Inflammatory macrophage (primary cell): ENCODE measurements around the gene KRTAP2-2.
"Not testable (repeated sequence)": the region's sequence is repeated elsewhere in the genome, so short reads cannot be mapped to it uniquely, and the experiment has no call there.

ENCODE experiments used
- DNase-seq, 2 donors: peaks; one replicate each; pipeline ENCODE4 v3.0.0-alpha.2; 2020 to 2022

The KRTAP2-2 gene

DNA sequence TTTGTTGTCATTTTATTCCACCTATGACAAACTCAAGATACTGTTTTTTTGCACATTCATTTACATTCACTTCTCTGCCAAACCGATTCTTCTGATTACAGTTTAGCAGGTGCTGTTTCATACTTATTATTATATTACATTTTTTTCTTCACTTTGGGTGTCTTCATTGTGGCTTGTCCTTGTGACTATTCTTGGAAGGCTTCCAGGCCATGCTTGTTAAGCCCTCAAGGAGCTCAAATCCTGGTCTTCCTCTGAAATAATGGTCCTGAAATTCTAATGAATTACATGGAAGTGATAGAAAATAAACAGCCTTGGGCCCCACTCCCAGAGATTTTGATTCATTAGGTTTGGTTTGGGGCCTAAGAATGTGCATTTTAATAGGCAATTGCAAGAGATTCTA is 9.3 kb upstream of the KRTAP2-2 start:
- no peak for DNase-seq

DNA sequence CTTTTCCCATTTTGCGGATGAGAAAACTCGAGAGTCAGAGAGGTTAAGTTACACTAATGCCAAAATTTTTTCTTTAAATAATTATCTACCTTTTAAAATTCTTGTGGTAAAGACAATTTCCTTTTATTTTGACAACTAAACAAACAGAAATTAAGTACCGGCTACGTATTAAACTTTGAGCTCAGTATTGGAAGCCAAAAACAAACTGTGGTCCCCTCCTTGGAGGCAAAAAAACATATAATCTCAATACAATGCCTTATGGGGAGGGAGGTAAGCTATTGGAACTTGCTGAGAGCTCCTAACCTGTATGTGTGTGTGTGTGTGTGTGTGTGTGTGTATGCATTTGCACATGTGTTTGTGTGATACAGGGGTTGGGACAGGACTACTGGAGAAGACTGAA is 8.4 kb upstream of the KRTAP2-2 start:
- DNase-seq = no peak

- DNase-seq = no peak
Measured at GRCh38 chr17:41061964-41062363, 6.9 kb upstream of the KRTAP2-2 start.

GRCh38 chr17:41060052-41060604 is 5.1 kb upstream of the KRTAP2-2 start, which contains the start of gene KRTAP2-3:
TSS of gene KRTAP2-3 (minus strand) at chr17:41060114. CDS start at chr17:41060050, 64 bp downstream.
- DNase-seq = no peak

DNA sequence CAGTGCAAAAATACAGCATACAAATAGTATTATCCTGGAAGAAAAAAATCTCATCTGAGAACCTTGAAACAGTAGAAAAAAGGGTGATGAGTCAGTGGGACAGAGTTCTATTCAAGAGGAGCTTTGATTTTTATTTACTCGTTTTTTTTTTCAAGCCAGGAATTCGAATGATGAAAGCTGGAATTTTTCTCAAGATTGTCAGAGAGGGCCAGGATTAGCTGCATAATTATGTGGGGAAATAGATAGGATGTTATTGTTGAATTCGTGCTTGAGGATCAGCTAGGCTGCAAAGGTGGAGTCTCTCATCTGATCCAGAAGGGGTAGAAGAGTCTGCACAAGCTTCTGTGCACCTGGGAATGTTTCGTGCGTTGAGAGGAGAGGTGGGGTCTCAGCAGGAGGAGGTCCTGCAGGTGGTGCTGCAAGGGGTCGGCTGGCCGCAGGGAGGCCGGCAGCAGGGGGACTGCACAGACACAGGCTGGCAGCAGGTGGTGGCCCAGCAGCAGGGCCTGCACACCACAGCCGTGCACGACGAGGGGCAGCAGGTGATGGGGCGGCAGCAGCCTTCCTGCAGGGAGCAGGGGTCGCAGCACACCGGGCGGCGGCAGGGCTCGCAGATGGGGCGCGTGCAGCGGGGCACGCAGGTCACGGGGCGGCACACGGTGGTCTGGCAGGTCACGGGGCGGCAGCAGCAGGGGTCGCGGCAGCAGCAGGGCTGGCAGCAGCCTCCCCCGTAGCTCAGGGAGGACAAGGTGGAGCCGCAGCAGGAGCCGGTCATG is 4.4 kb upstream of the KRTAP2-2 start:
- not testable (repeated sequence) for DNase-seq

GRCh38 chr17:41058741-41059140 is 3.7 kb upstream of the KRTAP2-2 start:
- no peak for DNase-seq

- no peak for DNase-seq
Measured at GRCh38 chr17:41057547-41057946, 2.5 kb upstream of the KRTAP2-2 start.

DNA sequence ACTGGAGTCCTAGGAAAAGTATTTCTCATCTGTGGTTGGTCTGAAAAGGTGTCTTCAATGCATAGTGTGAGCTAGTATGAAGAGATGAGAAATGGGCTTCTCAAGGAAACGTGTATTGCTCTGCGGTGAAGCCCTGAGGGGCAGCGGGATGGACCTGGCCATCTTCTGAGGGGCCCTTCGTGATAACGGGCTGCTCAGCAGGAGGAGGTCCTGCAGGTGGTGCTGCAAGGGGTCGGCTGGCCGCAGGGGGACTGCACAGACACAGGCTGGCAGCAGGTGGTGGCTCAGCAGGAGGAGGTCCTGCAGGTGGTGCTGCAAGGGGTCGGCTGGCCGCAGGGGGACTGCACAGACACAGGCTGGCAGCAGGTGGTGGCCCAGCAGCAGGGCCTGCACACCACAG is 474 bp downstream of the KRTAP2-2 start:
- not testable (repeated sequence) for DNase-seq

DNA sequence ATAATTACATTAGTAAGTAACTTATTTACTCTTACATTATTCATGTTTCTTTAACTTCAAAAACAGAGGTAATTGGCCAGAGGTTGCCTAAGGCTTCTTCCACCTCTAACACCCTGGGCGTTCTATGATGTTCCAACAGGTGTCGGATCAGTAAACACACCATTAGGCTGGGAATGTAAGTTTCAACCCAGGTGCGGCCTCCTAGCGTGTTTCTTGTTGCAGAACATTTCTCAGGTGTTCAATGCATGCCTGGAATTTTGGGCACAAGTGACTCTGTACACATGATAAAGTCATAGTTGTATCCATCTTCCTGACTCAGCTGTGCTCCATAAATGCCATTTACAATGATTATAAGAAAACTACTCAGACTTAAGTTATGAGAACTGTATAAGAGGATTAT is 1.0 kb downstream of the KRTAP2-2 start:
- DNase-seq = no peak

- no peak for DNase-seq
Measured at GRCh38 chr17:41052566-41052965, 2.5 kb downstream of the KRTAP2-2 start.

DNA sequence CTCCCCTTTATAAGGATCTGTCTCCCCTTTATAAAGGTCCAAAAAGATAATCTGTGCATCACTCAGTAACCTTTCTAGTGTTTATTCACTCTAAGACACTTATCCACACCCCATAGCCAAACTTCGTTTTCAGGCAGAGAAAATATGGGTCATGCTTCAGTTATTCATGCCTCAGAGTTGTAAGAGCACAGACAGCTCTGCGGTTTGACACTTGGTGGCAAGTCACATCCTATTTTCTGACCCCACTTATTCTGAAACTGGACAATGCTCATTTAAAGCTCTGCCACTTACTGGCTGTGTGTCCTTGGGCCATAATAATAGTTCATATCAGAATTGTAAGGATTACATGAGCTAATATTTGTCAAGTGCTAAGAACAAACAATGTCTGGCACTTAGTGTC is 5.9 kb downstream of the KRTAP2-2 start:
- no peak for DNase-seq

DNA sequence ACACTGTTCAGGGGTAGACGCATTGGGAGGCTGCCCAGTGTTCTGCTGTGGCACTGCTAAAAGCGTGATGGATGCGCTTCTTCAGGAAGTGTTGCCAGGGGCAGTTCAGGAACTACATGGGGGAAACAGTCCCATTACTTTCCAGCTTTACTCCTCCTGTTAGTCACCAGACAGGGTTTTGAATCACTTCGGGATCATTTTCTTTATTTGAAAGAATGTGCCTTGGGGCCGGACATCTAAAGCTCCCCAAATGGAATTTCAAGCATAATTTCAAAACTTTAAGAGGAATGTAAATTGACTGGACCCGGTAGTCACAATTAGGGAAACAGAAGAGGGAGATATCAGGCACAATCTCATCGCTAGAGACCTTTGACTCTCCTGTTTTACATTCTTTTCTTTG is 6.6 kb downstream of the KRTAP2-2 start:
- DNase-seq = no peak

DNA sequence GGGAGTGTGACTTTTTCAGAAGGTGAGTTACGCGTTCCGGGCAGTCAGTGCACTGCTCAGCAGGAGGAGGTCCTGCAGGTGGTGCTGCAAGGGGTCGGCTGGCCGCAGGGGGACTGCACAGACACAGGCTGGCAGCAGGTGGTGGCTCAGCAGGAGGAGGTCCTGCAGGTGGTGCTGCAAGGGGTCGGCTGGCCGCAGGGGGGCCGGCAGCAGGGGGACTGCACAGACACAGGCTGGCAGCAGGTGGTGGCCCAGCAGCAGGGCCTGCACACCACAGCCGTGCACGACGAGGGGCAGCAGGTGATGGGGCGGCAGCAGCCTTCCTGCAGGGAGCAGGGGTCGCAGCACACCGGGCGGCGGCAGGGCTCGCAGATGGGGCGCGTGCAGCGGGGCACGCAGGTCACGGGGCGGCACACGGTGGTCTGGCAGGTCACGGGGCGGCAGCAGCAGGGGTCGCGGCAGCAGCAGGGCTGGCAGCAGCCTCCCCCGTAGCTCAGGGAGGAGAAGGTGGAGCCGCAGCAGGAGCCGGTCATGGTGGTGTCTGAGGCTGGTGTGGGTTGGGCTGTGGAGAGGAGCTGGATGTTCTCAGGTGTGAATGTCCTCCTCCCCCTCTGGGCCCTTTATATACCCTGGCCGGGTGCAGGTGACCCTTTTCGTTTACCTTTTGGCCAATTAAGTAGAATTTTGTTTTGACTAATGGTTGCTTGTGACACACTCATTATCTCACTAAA is 8.1 kb downstream of the KRTAP2-2 start, which contains the start of gene KRTAP2-1:
TSS of gene KRTAP2-1 (minus strand) at position 582 of the 731 bp plus-strand sequence. CDS start at position 533, 49 bp downstream.
- DNase-seq = not testable (repeated sequence)

DNA sequence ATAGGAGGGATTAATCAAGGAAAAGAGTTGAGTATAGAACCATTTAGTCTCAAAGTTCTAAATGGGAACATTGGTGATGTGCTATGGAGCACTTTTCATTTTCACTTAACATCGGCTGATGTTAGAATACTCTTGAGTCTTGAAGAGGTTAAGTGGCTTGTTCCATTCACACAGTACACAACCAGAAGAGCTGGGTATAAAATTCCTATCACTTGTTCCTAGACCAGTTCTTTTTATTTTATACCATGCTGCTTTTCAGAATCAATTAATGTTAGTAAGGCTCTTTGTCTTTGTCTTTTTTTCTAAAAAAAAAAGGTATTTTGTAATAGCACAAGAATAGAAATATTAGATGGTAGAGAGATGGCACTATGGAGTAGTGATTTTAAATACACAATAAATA is 12.1 kb downstream of the KRTAP2-2 start:
- DNase-seq = no peak

- not testable (repeated sequence) for DNase-seq
Measured at GRCh38 chr17:41040783-41041571, 14.1 kb downstream of the KRTAP2-2 start, which contains the start of gene KRTAP1-1. TSS of gene KRTAP1-1 (minus strand) at chr17:41041450. CDS start at chr17:41041397, 53 bp downstream.

GRCh38 chr17:41037853-41038350 is 17.1 kb downstream of the KRTAP2-2 start:
- DNase-seq = no peak

DNA sequence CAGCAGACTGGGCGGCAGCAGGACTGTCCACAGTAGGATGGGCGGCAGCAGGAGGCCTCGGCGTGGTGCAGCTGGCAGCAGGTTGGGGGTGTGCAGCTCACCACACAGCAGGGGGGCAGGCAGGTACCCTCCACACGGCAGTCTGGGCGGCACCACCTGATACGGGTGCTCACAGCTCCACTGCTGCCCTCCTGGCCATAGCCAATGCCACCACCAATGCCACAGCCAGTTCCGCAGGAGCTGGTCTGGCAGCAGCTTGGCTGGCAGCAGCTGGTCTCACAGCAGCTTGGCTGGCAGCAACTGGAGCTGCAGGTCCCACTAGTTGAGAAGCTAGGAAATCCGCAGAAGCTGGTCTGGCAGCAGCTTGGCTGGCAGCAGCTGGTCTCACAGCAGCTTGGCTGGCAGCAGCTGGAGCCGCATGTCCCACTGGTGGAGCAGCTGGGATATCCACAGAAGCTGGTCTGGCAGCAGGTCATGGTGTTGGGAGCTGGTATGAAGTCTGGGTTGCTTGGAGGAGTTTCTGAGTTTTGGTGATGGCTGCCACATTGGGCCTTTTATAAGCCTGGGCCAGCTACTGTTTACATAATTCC is 20.6 kb downstream of the KRTAP2-2 start, which contains the start of gene KRTAP1-3:
TSS of gene KRTAP1-3 (minus strand) at position 529 of the 590 bp plus-strand sequence. CDS start at position 476, 53 bp downstream.
- not testable (repeated sequence) for DNase-seq

DNA sequence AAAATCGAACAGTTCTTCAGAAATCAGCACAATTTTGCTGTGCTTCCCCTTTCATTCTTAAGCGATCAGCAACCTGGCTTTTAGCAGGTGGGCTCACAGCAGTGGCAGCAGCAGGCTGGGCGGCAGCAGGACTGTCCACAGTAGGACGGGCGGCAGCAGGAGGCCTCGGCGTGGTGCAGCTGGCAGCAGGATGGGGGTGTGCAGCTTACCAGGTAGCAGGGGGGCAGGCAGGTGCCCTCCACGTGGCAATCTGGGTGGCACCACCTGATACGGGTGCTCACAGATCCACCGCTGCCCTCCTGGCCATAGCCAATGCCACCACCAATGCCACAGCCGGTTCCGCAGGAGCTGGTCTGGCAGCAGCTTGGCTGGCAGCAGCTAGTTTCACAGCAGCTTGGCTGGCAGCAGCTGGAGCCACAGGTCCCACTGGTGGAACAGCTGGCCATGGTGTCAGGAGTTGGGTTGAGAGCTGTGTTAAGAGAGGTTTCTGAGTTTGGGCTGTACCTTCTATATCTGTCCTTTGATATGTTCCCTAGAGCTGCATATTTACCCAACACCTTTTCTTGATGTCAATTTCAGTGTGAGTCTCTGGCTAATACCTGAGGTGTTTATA is 25.3 kb downstream of the KRTAP2-2 start, which contains the start of gene KRTAP1-4:
TSS of gene KRTAP1-4 (minus strand) at position 563 of the 613 bp plus-strand sequence. CDS start at position 446, 117 bp downstream.
- DNase-seq = no peak

- DNase-seq = no peak
Measured at GRCh38 chr17:41026715-41027471, 28.1 kb downstream of the KRTAP2-2 start, which contains the start of gene KRTAP1-5. TSS of gene KRTAP1-5 (minus strand) at chr17:41027208. CDS start at chr17:41027155, 53 bp downstream.

DNA sequence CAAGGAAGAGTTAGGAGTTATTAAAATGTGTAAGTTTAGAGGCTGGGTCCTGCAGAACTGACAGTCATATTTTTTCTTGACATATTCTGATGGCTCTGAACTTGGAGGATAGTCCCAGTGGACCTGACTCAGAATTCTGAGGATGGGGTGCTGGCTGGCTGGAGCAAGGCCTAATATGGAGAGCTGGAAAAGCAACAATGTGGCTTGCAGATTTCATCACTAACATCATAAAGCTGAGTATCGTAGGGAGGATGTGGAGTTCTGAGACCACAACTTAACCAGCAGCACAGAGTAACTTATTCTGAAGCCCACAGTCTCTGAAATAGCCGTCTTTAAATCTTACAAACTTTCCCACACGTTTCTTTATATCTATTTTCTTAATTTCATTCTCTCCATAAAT is 30.3 kb downstream of the KRTAP2-2 start:
- no peak for DNase-seq
